ENCODE data around the gene PI16.

PI16 gene

GRCh38 chr6:36964908-36965307 lies 10.4 kb downstream of the PI16 start:
- TF ChIP-seq SIN3A (IDR thresholded peaks at IDR 0.05; ENCODE audit: borderline replicate concordance, insufficient read depth, low read length) (no peak), FOXP2 (optimal IDR thresholded peaks at IDR 0.05; ENCODE audit: borderline replicate concordance, extremely low read depth, extremely low read length, insufficient read depth) (no peak), POLR2AphosphoS5 (IDR thresholded peaks at IDR 0.05; ENCODE audit: low read depth, low read length) (no peak), REST (IDR thresholded peaks at IDR 0.05; ENCODE audit: insufficient read depth in 1 of 2, low read depth in 2 of 2, low read length in 2 of 2) (no peak), TAF1 (IDR thresholded peaks at IDR 0.05; ENCODE audit: borderline replicate concordance, insufficient read depth, low read length) (no peak)

- TF ChIP-seq REST (IDR thresholded peaks at IDR 0.05; ENCODE audit: insufficient read depth in 1 of 2, low read depth in 2 of 2, low read length in 2 of 2): no peak
- no peak for TF ChIP-seq TAF1 (IDR thresholded peaks at IDR 0.05; ENCODE audit: borderline replicate concordance, insufficient read depth, low read length)
- TF ChIP-seq FOXP2 (optimal IDR thresholded peaks at IDR 0.05; ENCODE audit: borderline replicate concordance, extremely low read depth, extremely low read length, insufficient read depth): no peak
- no peak for TF ChIP-seq SIN3A (IDR thresholded peaks at IDR 0.05; ENCODE audit: borderline replicate concordance, insufficient read depth, low read length)
- no peak for TF ChIP-seq POLR2AphosphoS5 (IDR thresholded peaks at IDR 0.05; ENCODE audit: low read depth, low read length)
Measured at GRCh38 chr6:36967301-36967700, 12.8 kb downstream of the PI16 start.

GRCh38 chr6:36967757-36968156 lies 13.2 kb downstream of the PI16 start:
- TF ChIP-seq SIN3A (IDR thresholded peaks at IDR 0.05; ENCODE audit: borderline replicate concordance, insufficient read depth, low read length) (no peak), FOXP2 (optimal IDR thresholded peaks at IDR 0.05; ENCODE audit: borderline replicate concordance, extremely low read depth, extremely low read length, insufficient read depth) (no peak), REST (IDR thresholded peaks at IDR 0.05; ENCODE audit: insufficient read depth in 1 of 2, low read depth in 2 of 2, low read length in 2 of 2) (no peak), POLR2AphosphoS5 (IDR thresholded peaks at IDR 0.05; ENCODE audit: low read depth, low read length) (no peak), TAF1 (IDR thresholded peaks at IDR 0.05; ENCODE audit: borderline replicate concordance, insufficient read depth, low read length) (no peak)

- TF ChIP-seq POLR2AphosphoS5 (IDR thresholded peaks at IDR 0.05; ENCODE audit: low read depth, low read length) (no peak), REST (IDR thresholded peaks at IDR 0.05; ENCODE audit: insufficient read depth in 1 of 2, low read depth in 2 of 2, low read length in 2 of 2) (no peak), FOXP2 (optimal IDR thresholded peaks at IDR 0.05; ENCODE audit: borderline replicate concordance, extremely low read depth, extremely low read length, insufficient read depth) (no peak), SIN3A (IDR thresholded peaks at IDR 0.05; ENCODE audit: borderline replicate concordance, insufficient read depth, low read length) (no peak), TAF1 (IDR thresholded peaks at IDR 0.05; ENCODE audit: borderline replicate concordance, insufficient read depth, low read length) (no peak)
Measured at GRCh38 chr6:36968266-36968977, 13.9 kb downstream of the PI16 start.
